HEK293 (cell line): ENCODE data around the gene C9orf43.

ENCODE experiments used
- REPIN1 ChIP-seq: fragments of 450-650 bp; formaldehyde crosslinking; IDR thresholded peaks from 2 replicates; pipeline ENCODE4 v1.5.1; 2017; ENCODE audit warnings: missing biosample characterization, missing genetic modification characterization, low read depth
- ZNF692 ChIP-seq: fragments of 450-650 bp; formaldehyde crosslinking; IDR thresholded peaks from 2 replicates; pipeline ENCODE4 v1.5.1; 2016; ENCODE audit warnings: missing biosample characterization, missing genetic modification characterization

- TF ChIP-seq REPIN1 (tag by site-specific recombination) = no peak
- TF ChIP-seq ZNF692 = no peak
These were observed 702 bp upstream of the C9orf43 start for GRCh38 chr9:113409883-113410206.
